H1 (cell line): ENCODE data around the gene CA10. TPM values are rescaled to one million over a fixed set of nuclear protein-coding genes. Genes with fewer than 3 reads are reported as not detected.

Source experiments
- CTCF ChIA-PET: fragments of 300-600 bp; sonication (Branson Sonifier 250); formaldehyde crosslinking; loops from one replicate; lab custom pipeline; 2021; ENCODE audit not compliant: partially characterized antibody; lab: Charles Lee
- POLR2A ChIA-PET: fragments of 300-600 bp; sonication (Branson Sonifier 250); formaldehyde crosslinking; loops from one replicate; lab custom pipeline; 2021; ENCODE audit warnings: inconsistent platforms; ENCODE audit not compliant: partially characterized antibody; lab: Charles Lee
- DNase-seq, 2 experiments: peaks; one replicate each; pipeline versions ENCODE4 v3.0.0 to v3.0.0-alpha.2; 2010 to 2022; ENCODE audit warnings: low spot score in 2 of 2, low read depth in 1 of 2, mixed read lengths in 1 of 2
- FAIRE-seq: peaks from 2 replicates; lab custom pipeline; 2011; peaks lifted over from hg19 to GRCh38; lab: Jason Lieb, UNC
- H2AFZ ChIP-seq: 2 replicates; pipeline ENCODE4 v1.8.1; 2012; ENCODE audit warnings: low read length, inconsistent platforms
- H2AK5ac ChIP-seq: 2 replicates; pipeline ENCODE4 v1.6.1; 2013; ENCODE audit warnings: low read depth, low read length
- H2BK120ac ChIP-seq: replicated peaks from 2 replicates; pipeline ENCODE3; 2013; ENCODE audit warnings: low read depth, low read length, inconsistent platforms
- H2BK12ac ChIP-seq: 2 replicates; pipeline ENCODE4 v1.6.1; 2013; ENCODE audit warnings: low read depth, low read length
- H2BK15ac ChIP-seq: 2 replicates; pipeline ENCODE4 v1.6.1; 2013; ENCODE audit warnings: low read length
- H2BK20ac ChIP-seq: 2 replicates; pipeline ENCODE4 v1.6.1; 2013; ENCODE audit warnings: low read length
- H2BK5ac ChIP-seq: 2 replicates; pipeline ENCODE4 v1.6.1; 2013; ENCODE audit warnings: low read depth, low read length
- H3K14ac ChIP-seq: 2 replicates; pipeline ENCODE4 v1.6.1; 2013; ENCODE audit warnings: inconsistent platforms; ENCODE audit not compliant: insufficient read length
- H3K18ac ChIP-seq: 2 replicates; pipeline ENCODE4 v1.6.1; 2013; ENCODE audit warnings: low read length; ENCODE audit errors: extremely low read depth
- H3K23ac ChIP-seq: 2 replicates; pipeline ENCODE4 v1.6.1; 2013; ENCODE audit warnings: inconsistent platforms; ENCODE audit not compliant: insufficient read length
- H3K23me2 ChIP-seq: 2 replicates; pipeline ENCODE4 v1.6.1; 2013; ENCODE audit warnings: low read depth, low read length
- H3K27ac ChIP-seq: 2 replicates; pipeline ENCODE4 v1.6.1; 2011; ENCODE audit warnings: low read depth, low read length, inconsistent platforms
- H3K27me3 ChIP-seq, 4 experiments: replicated peaks in 1 of 4; 1 replicate in 1 of 4; 2 replicates in 3 of 4; pipeline versions ENCODE4 v1.6.1 to v1.8.1; 2011 to 2013; ENCODE audit warnings: low read length in 3 of 4, mild to moderate bottlenecking in 3 of 4, inconsistent platforms in 2 of 4, mixed read lengths in 2 of 4, moderate library complexity in 1 of 4; ENCODE audit not compliant: control insufficient read depth in 3 of 4, insufficient read depth in 3 of 4; ENCODE audit errors: extremely low read depth in 1 of 4
- H3K36me3 ChIP-seq, 4 experiments: 2 replicates each; pipeline versions ENCODE4 v1.6.1 to v1.8.1; 2011 to 2013; ENCODE audit warnings: mild to moderate bottlenecking in 4 of 4, low read length in 3 of 4, moderate library complexity in 2 of 4, control low read depth in 1 of 4, inconsistent platforms in 1 of 4; ENCODE audit not compliant: insufficient read depth in 4 of 4, control insufficient read depth in 2 of 4
- H3K4ac ChIP-seq: replicated peaks from 2 replicates; pipeline ENCODE3; 2013; ENCODE audit warnings: low read length, low read depth, mixed read lengths, inconsistent platforms; ENCODE audit not compliant: insufficient read length
- H3K4me1 ChIP-seq, 4 experiments: replicated peaks in 1 of 4; 1 replicate in 1 of 4; 2 replicates in 3 of 4; pipeline versions ENCODE4 v1.6.1 to v1.8.1; 2011 to 2013; ENCODE audit warnings: low read length in 3 of 4, inconsistent platforms in 2 of 4, mixed read lengths in 1 of 4; ENCODE audit not compliant: insufficient read depth in 4 of 4, control insufficient read depth in 3 of 4
- H3K4me2 ChIP-seq, 2 experiments: 2 replicates each; pipeline versions ENCODE4 v1.6.1 to v1.8.1; 2011 to 2013; ENCODE audit warnings: low read depth in 2 of 2, low read length in 2 of 2, control low read depth in 1 of 2, inconsistent platforms in 1 of 2, mild to moderate bottlenecking in 1 of 2; ENCODE audit not compliant: insufficient read depth in 1 of 2
- H3K4me3 ChIP-seq, 4 experiments: fragments of 200-600, 300-600 bp in 1 of 4; sonication (generic), shearing (Covaris generic), sonication (Bioruptor Twin) in 1 of 4; 2 replicates each; pipeline versions ENCODE4 v1.5.1 to v1.8.1; 2011 to 2016; ENCODE audit warnings: low read length in 4 of 4, low read depth in 3 of 4, control low read depth in 2 of 4, inconsistent platforms in 2 of 4, mild to moderate bottlenecking in 2 of 4, mixed read lengths in 1 of 4, moderate library complexity in 1 of 4; ENCODE audit not compliant: insufficient read depth in 2 of 4; ENCODE audit errors: extremely low read depth in 1 of 4
- H3K56ac ChIP-seq: replicated peaks from 2 replicates; pipeline ENCODE3; 2013; ENCODE audit warnings: low read depth, mild to moderate bottlenecking, mixed read lengths, low read length, inconsistent platforms; ENCODE audit not compliant: insufficient read length
- H3K79me1 ChIP-seq: 2 replicates; pipeline ENCODE4 v1.6.1; 2013; ENCODE audit warnings: low read depth, low read length, control low read depth
- H3K79me2 ChIP-seq, 2 experiments: 2 replicates each; pipeline versions ENCODE4 v1.6.1 to v1.8.1; 2012 to 2013; ENCODE audit warnings: low read length in 2 of 2, mild to moderate bottlenecking in 2 of 2, inconsistent platforms in 1 of 2; ENCODE audit not compliant: insufficient read depth in 2 of 2, control insufficient read depth in 1 of 2
- H3K9ac ChIP-seq, 4 experiments: replicated peaks in 1 of 4; 1 replicate in 1 of 4; 2 replicates in 3 of 4; pipeline versions ENCODE4 v1.6.1 to v1.8.1; 2011 to 2013; ENCODE audit warnings: low read depth in 3 of 4, low read length in 3 of 4, control low read depth in 2 of 4, mild to moderate bottlenecking in 2 of 4, moderate library complexity in 2 of 4, inconsistent platforms in 1 of 4; ENCODE audit errors: extremely low read depth in 1 of 4
- H3K9me3 ChIP-seq, 2 experiments: 2 replicates each; pipeline versions ENCODE4 v1.6.1 to v1.8.1; 2012 to 2013; ENCODE audit warnings: mild to moderate bottlenecking in 2 of 2, moderate library complexity in 2 of 2, control low read depth in 1 of 2, inconsistent platforms in 1 of 2, low read depth in 1 of 2, low read length in 1 of 2, mixed read lengths in 1 of 2; ENCODE audit not compliant: insufficient read depth in 2 of 2
- H4K20me1 ChIP-seq, 2 experiments: replicated peaks in 1 of 2; 2 replicates each; pipeline versions ENCODE3 to v1.8.1; 2011 to 2013; ENCODE audit warnings: inconsistent platforms in 2 of 2, low read length in 2 of 2, mild to moderate bottlenecking in 1 of 2; ENCODE audit not compliant: insufficient read depth in 2 of 2, control insufficient read depth in 1 of 2
- H4K5ac ChIP-seq: 2 replicates; pipeline ENCODE4 v1.6.1; 2013; ENCODE audit warnings: low read length, low read depth, mixed read lengths, inconsistent platforms; ENCODE audit not compliant: insufficient read length
- H4K8ac ChIP-seq: 2 replicates; pipeline ENCODE4 v1.8.0; 2013; ENCODE audit warnings: mild to moderate bottlenecking, moderate library complexity, low read length, inconsistent platforms; ENCODE audit not compliant: insufficient read depth; ENCODE audit errors: extremely low read depth
- H4K91ac ChIP-seq: replicated peaks from 2 replicates; pipeline ENCODE3; 2013; ENCODE audit warnings: low read length, mixed read lengths, inconsistent platforms; ENCODE audit not compliant: insufficient read length
- PHF8 ChIP-seq: fragments of 200-600 bp; sonication (generic); conservative IDR thresholded peaks from 2 replicates; pipeline ENCODE4 v1.7.1; 2012; ENCODE audit warnings: low read depth, mild to moderate bottlenecking, inconsistent platforms, low read length, moderate library complexity
- SIRT6 ChIP-seq: IDR thresholded peaks from one replicate; pipeline ENCODE4 v1.7.1; 2012; ENCODE audit warnings: low read length, inconsistent platforms
- TAF1 ChIP-seq: IDR thresholded peaks from 2 replicates; pipeline ENCODE4 v1.6.1; 2011; ENCODE audit warnings: mild to moderate bottlenecking, low read depth, low read length
- TCF12 ChIP-seq: IDR thresholded peaks from 2 replicates; pipeline ENCODE4 v1.6.1; 2011; ENCODE audit warnings: low read depth, mild to moderate bottlenecking, low read length
- WGBS, 2 experiments: shearing (Covaris generic) in 1 of 2; methylation state at CpG; one replicate each; pipeline versions ENCODE4 v1.1.6 to v1.1.7; 2013 to 2015; ENCODE audit warnings: low lambda C conversion rate in 2 of 2, mixed read lengths in 2 of 2, inconsistent platforms in 1 of 2, low coverage in 1 of 2, missing lambda C conversion rate in 1 of 2; ENCODE audit not compliant: insufficient replicate concordance in 2 of 2, insufficient coverage in 1 of 2, insufficient read length in 1 of 2; ENCODE audit errors: extremely low coverage in 1 of 2, missing lambda C conversion rate in 1 of 2; 5-methylcytosine and 5-hydroxymethylcytosine counted together
- polyA plus RNA-seq, 7 experiments: library from polyadenylated mRNA; depleted of rRNA in 3 of 7; stranded (reverse) in 5 of 7; unstranded in 2 of 7; fragments of >200 nt in 5 of 7; fragments of 200-250 nt in 2 of 7; gene quantifications; 1 replicate in 5 of 7; 2 replicates in 1 of 7; 4 replicates in 1 of 7; pipeline versions ENCODE4 v1.2.1 to v1.2.3, GENCODE V29; 2011 to 2013; ENCODE audit warnings: missing spikeins in 2 of 7, mixed read lengths in 2 of 7
- total RNA-seq: library from RNA; stranded (reverse); fragmentation: NEBNext Ultra II Directional; extraction: Animal tissue kit (Norgen Biotek cat#: 25700); gene quantifications from 2 replicates; pipeline ENCODE4 v1.2.1, GENCODE V29; 2021

Gene CA10
- total and polyA plus RNA-seq, 2 of the 8 experiments (the other 6 are each of a cell fraction or from before 2014, with no cell fraction given): 0.60 to 0.63 TPM

GRCh38 chr17:52148969-52149351 is 9.6 kb downstream of the CA10 start:
- Histone ChIP-seq H4K8ac (no peak overlapping the region), H3K23ac (no peak overlapping the region), H2BK120ac (no peak overlapping the region), H3K23me2 (no peaks in the 10 kb centered on the region), H3K27me3 (no peaks in the 10 kb centered on the region), H3K18ac (no peak overlapping the region), H3K36me3 (no peaks in the 10 kb centered on the region), H3K4ac (no peak overlapping the region), H2AFZ (no peak overlapping the region), H4K91ac (no peak overlapping the region), H4K5ac (no peak overlapping the region), H3K79me2 (no peaks in the 10 kb centered on the region), H3K27ac (no peak overlapping the region), H3K56ac (no peak overlapping the region), H2BK5ac (no peak overlapping the region), H3K79me1 (no peaks in the 10 kb centered on the region), H3K4me3 (no peak overlapping the region), H2BK12ac (no peak overlapping the region), H2BK15ac (no peak overlapping the region), H3K4me2 (no peak overlapping the region), H3K14ac (no peak overlapping the region), H3K9me3 (no peaks in the 10 kb centered on the region), H2AK5ac (no peak overlapping the region), H2BK20ac (no peak overlapping the region), H4K20me1 (no peaks in the 10 kb centered on the region), H3K4me1 (no peaks in the 10 kb centered on the region; a peak in 1 of 7 replicates), H3K9ac (no peak overlapping the region)
- ChIA-PET POLR2A (no interaction called here), CTCF (interaction anchor here (1.3 kb wide), 1 partner anchor 42 kb away, joined by 4 read pairs; no protein-coding TSS in a partner anchor)
- TF ChIP-seq PHF8 (no peak), TAF1 (no peak), SIRT6 (no peak), TCF12 (no peak)
- WGBS, 2 experiments: 50% methylated on average over 1 of the region's 1 CpG; no CpG with 5 or more reads in 1 of the 2 experiments
- DNase-seq (no peak), FAIRE-seq (no peak)
